CD4-positive, alpha-beta T cell treated with Interleukin-6 at 100 ng/mL for 8 hours (primary cell): ENCODE measurements around the gene CEP44.
A peak's percentile ranks its signal among the peaks of the same experiment; 100 is the strongest.
"Not testable (repeated sequence)": the region's sequence is repeated elsewhere in the genome, so short reads cannot be mapped to it uniquely, and the experiment has no call there.

Source experiments
- DNase-seq: peaks from one replicate; pipeline ENCODE4 v3.0.0-alpha.2; 2020; ENCODE audit warnings: mixed read lengths, low spot score

Gene CEP44

DNA sequence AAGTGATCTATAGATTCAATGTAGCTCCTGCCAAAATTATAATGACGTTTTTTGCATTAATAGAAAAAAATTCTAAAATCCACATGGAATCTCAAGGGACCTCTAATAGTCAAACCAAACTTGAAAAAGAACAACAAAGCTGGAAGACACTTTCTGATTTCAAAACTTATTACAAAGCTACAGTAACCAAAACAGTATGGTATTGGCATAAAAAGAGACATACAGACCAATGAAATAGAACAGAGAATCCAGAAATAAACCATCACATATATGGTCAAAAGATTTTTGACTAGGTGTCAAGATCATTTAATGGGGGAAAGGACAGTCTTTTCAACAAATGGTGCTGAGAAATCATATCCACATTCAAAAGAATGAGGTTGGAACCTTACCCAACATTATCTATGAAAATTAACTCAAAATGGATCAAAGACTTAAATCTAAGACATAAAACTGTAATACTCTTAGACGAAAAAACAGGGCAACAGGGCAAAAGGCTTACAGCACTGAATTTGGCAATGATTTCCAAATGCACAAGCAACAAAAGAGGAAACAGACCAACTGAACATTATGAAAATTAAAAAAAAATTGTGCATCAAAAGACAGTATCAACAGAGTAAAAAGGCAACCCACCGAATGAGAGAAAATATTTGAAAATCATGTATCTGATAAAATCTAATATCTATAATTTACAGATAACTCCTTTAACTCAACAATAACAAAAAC lies 4.1 kb upstream of the CEP44 start:
- no peak for DNase-seq

DNA sequence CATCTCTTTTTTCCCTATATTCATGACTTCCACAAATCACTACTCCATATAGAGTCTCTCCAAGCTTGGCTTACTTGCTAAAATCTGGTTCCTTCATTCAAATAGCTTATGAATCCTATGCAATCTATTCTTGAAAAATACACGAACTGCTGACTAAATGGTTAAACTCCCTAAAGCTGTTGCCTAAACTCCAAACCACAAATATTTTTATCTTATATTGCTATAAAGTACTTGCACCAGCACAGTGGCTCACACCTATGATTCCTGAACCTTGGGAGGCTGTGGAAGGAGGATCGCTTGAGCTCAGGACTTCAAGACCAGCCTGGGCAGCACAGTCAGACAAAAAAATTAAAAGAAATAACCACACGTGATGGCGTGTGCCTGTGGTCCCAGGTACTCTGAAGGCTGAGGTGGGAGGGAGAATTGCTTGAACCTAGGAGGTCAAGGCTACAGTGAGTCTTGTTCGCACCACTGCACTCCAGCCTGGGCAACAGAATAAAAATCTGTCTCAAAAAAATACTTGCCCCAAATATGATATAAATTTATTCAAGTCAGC lies 2.5 kb upstream of the CEP44 start:
- DNase-seq = no peak

DNA sequence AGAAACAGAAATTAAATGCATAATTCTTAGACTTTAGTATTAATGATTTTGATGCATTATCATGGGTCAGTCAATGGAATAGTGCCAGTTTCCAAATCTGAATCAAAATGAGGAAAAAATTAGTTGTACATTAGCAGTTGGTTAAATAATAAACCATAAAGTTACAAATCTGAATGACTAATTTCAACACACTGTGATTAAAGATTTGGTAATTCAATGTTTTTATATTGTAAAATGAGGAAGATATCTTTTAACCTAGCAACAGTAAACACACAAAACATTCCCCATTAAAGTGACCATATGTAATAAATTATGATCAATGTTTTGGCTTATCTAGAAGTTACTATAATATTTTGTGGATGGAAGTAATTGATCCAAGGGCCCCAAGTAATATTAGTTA lies 1.8 kb upstream of the CEP44 start:
- DNase-seq = no peak

GRCh38 chr4:174282836-174283506 lies 740 bp upstream of the CEP44 start:
- peak; percentile 85 for DNase-seq

GRCh38 chr4:174284487-174284886 lies 776 bp downstream of the CEP44 start:
- no peak for DNase-seq

- DNase-seq = no peak
These were observed 3.2 kb downstream of the CEP44 start for GRCh38 chr4:174286870-174287269.

DNA sequence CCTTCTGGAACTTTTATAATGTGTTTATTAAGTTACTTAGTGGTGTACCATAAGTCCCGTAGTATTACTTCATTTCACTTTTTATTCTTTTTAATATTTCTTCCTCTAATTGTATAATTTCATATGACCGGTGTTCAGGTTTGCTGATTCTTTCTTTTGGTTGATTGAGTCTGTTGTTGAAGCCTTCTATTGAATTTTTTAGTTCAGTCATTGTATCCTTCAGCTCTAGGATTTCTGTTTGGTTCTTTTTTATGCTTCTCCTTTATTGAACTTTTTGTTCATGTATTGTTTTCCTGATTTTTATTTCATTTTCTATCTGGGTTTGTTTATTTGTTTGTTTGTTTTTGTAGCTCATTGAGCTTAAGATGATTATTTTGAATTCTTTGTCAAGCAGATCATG lies 8.8 kb downstream of the CEP44 start:
- DNase-seq = no peak

DNA sequence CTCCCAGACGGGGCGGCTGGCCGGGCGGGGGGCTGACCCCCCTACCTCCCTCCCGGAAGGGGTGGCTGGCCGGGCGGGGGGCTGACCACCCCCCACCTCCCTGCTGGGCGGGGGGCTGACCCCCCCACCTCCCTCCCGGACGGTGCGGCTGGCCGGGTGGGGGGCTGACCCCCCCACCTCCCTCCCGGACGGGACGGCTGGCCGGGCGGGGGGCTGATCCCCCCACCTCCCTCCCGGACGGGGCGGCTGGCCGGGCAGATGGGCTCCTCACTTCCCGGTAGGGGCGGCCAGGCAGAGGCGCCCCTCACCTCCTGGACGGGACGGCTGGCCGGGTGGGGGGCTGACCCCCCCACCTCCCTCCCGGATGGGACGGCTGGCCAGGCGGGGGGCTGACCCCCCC lies 10.9 kb downstream of the CEP44 start:
- DNase-seq = not testable (repeated sequence)

GRCh38 chr4:174295142-174295541 lies 11.4 kb downstream of the CEP44 start:
- not testable (repeated sequence) for DNase-seq

- DNase-seq = no peak
These were observed 20.0 kb downstream of the CEP44 start for GRCh38 chr4:174303687-174304086.

DNA sequence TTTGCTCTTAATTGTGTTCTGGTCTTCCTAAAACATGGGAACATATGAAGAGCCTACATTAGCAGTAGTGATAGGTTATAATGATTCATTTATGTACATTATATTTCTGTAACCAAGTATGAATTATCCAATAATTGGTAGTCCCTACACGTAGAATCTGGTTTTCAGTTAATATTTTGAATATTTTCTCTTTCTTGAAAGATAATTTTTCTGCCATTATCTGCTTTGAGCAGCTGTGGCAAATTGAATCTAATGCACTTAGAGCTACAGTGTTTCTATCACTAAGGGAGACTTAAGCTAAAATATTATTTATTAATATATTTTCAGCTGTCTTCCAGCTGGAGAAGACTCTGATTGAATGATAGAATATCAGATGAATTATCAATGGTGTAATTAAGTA lies 21.0 kb downstream of the CEP44 start:
- DNase-seq = no peak

- no peak for DNase-seq
These were observed 22.2 kb downstream of the CEP44 start for GRCh38 chr4:174305961-174306360.

DNA sequence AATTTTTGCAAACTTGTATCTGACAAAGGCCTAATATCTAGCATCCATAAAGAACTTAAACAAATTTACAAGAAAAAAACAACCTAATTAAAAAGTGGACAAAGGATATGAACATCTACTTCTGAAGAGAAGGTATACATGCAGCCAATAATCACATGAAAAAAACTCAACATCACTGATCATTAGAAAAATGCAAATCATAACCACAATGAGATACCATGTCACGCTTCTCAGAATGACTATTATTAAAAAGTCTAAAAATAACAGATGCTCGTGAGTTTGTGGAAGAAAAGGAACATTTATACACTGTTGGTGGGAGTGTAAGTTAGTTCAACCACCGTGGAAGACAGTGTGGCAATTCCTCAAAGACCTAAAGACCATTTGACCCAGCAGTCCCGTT lies 24.0 kb downstream of the CEP44 start:
- DNase-seq = no peak

DNA sequence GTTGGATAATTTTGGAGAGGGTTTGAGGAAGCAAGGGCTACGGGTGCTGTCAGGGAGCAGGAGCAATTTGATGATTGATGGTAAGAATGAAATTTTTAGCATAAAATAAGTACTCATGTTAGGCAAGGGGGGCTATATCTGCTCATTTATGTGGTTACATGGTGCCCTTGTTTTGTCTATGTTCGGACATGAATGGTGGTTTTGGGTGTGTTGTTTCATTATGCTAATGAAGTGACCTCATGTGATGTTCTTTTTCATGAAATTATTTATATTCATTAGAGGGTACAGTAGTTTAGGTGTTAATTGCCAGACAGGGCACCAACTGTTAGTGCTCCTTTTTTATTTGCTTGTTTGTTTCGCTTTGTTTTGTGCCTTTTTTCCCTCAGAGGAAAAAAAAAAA lies 29.3 kb downstream of the CEP44 start:
- no peak for DNase-seq

- DNase-seq = no peak
These were observed 30.6 kb downstream of the CEP44 start for GRCh38 chr4:174314274-174314673.

DNA sequence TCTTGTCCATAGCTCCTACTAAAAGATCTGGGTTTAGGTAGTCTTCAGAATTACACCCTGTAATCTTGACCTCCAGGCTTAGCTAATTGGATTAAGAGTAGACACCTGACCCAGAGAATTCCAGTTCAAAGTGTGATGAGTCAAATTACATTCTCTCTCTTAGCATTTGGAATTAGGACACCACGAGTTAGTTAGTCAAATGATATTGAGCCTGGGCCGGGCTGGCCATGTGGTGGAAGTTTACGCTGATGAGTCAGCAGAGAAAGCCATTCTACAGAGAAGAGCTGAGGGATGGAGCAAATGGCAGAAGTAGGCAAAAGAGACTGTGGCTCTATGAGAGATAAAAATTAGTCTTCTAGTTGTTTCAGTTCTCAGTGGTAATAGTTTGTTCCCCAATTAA lies 31.1 kb downstream of the CEP44 start:
- no peak for DNase-seq

- no peak for DNase-seq
These were observed 32.8 kb downstream of the CEP44 start for GRCh38 chr4:174316546-174316945.

- DNase-seq = no peak
These were observed 33.2 kb downstream of the CEP44 start for GRCh38 chr4:174316954-174317353.

- DNase-seq = no peak
These were observed 33.8 kb downstream of the CEP44 start for GRCh38 chr4:174317531-174317930.

DNA sequence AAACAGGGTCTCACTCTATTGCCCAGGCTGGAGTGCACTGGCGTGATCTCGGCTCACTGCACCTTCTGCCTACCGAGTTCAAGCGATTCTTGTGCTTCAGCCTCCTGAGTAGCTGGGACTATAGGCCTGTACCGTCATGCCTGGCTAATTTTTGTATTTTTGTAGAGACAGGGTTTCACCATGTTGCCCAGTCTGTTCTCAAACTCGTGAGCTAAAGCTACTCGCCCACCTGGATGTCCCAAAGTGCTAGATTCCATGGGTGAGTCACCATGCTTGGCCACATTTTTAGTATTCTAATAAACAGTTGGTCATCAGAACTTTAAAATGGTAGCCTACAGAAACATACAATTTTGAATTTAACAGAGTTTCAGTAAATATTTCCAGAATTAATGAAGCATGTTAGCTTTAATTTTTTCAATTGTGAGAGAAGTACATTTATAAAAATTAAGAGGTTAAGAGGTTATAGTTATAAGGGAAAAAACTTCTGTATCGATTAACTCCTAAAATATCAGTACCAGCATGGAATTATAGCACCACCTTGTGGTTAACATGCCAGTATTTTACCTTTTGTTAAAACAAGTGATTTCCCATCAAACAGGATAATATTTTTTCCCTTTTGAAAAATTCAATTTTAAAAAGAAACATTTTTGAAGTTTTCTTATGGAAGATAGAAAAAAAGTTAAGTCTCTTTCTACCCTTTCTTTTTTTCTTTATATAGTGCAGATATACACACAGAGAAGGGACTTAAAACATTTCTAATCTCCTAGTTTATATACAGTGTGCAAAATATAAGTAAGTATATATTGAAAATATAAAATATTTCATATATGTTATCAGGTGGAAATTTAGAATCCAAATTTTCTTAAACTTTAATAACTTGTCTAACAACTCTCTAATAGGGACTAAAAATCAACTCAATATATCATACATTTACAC lies 35.4 kb downstream of the CEP44 start:
- DNase-seq = peak; percentile 14

DNA sequence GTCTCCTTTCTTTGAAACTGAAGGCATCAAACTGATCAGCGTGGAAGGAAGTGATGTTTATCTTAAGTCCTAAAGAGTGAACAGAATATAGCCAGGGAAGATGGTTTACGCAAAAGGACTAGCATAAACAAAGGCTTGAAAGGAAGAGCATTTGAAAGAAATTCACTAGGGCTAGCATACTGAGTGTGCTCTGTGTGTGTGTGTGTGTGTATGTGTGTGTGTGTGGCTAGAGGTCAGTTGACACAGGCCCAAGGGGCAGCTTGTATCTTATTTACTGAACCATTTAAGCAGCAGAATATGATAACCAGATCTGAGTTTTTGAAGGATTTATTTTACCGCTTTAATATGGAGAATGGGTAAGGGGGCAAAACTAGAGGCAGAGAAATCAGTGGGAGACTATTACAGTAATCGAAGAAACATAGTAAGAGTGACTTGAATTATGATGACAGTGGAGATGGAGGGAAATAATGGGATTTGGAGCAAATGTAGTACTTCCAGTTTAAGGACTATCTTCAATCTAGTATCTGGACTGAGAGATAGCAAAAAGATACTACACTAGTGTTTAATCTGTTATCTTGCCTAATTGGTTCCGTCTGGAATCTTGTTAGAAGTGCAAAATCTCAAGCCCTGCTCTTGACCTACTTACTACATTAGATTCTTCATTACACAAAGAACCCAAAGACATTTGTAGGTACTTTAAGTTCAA lies 36.9 kb downstream of the CEP44 start:
- no peak for DNase-seq

GRCh38 chr4:174324236-174324635 lies 40.5 kb downstream of the CEP44 start:
- DNase-seq = no peak
